Activated naive CD4-positive, alpha-beta T cell treated with anti-CD3 and anti-CD28 coated beads, Interleukin-2, amount 10 ng/mL, durations not matched to agents 7 days and 5 days (primary cell): ENCODE data around the gene CFL1.
A peak's percentile ranks its signal among the peaks of the same experiment; 100 is the strongest.
"Not testable (repeated sequence)": the region's sequence is repeated elsewhere in the genome, so short reads cannot be mapped to it uniquely, and the experiment has no call there.

ENCODE experiments used
- CTCF ChIA-PET: fragments of 350-600 bp; sonication (Branson Sonifier 250); formaldehyde crosslinking; loops from one replicate; lab custom pipeline; 2021; ENCODE audit warnings: antibody characterized with exemption; lab: Charles Lee
- DNase-seq: peaks from one replicate; pipeline ENCODE4 v3.0.0-alpha.2; 2020
- H3K27ac Mint-ChIP-seq: one replicate; pipeline ENCODE4 v1.8.0; 2021; ENCODE audit warnings: mild to moderate bottlenecking, moderate library complexity, mixed read lengths
- H3K27me3 Mint-ChIP-seq: one replicate; pipeline ENCODE4 v1.8.0; 2021; ENCODE audit warnings: mild to moderate bottlenecking, mixed read lengths
- H3K36me3 Mint-ChIP-seq: one replicate; pipeline ENCODE4 v1.8.0; 2021; ENCODE audit warnings: mixed read lengths
- H3K4me1 Mint-ChIP-seq: one replicate; pipeline ENCODE4 v1.8.0; 2021; ENCODE audit warnings: mixed read lengths
- H3K4me3 Mint-ChIP-seq: one replicate; pipeline ENCODE4 v1.8.0; 2021; ENCODE audit warnings: mild to moderate bottlenecking, moderate library complexity, mixed read lengths
- H3K9me3 Mint-ChIP-seq: one replicate; pipeline ENCODE4 v1.8.0; 2021; ENCODE audit warnings: mixed read lengths

CFL1 gene

GRCh38 chr11:65854852-65855837, 2.8 kb downstream of the CFL1 start:
- Mint-ChIP-seq H3K4me3 (peak overlapping the region; percentile 88), H3K9me3 (peaks cover 6% of the 10 kb centered on the region), H3K27me3 (no peaks in the 10 kb centered on the region), H3K4me1 (peaks cover 47% of the 10 kb centered on the region), H3K27ac (peak overlapping the region; percentile 88), H3K36me3 (peaks cover 53% of the 10 kb centered on the region)
- CTCF ChIA-PET, result no interaction called here
- DNase-seq, result no peak

- peaks cover 57% of the 10 kb centered on the region for H3K36me3 Mint-ChIP-seq
- peak overlapping the region; percentile 13 for H3K4me3 Mint-ChIP-seq
- no peak overlapping the region for H3K27ac Mint-ChIP-seq
- no peak for DNase-seq
- peaks cover 6% of the 10 kb centered on the region for H3K9me3 Mint-ChIP-seq
- no peaks in the 10 kb centered on the region for H3K27me3 Mint-ChIP-seq
- peaks cover 45% of the 10 kb centered on the region for H3K4me1 Mint-ChIP-seq
- CTCF ChIA-PET, result interaction anchor here (2.0 kb wide), 1 partner anchor 74 kb away, joined by 5 read pairs; the partner anchor contains the start of gene AP5B1
These were observed 3.8 kb downstream of the CFL1 start for GRCh38 chr11:65854161-65854592.

- H3K27me3 Mint-ChIP-seq, result no peaks in the 10 kb centered on the region
- H3K4me1 Mint-ChIP-seq, result peaks cover 42% of the 10 kb centered on the region
- peak overlapping the region; percentile 80 for H3K27ac Mint-ChIP-seq
- no peak overlapping the region for H3K4me3 Mint-ChIP-seq
- H3K9me3 Mint-ChIP-seq, result peaks cover 6% of the 10 kb centered on the region
- DNase-seq, result no peak
- CTCF ChIA-PET, result interaction anchor here (1.7 to 2.0 kb wide), 2 partner anchors 11 to 73 kb away, joined by 5 read pairs; partner anchors contain the start of gene AP5B1
- H3K36me3 Mint-ChIP-seq, result peaks cover 57% of the 10 kb centered on the region
These were observed 4.6 kb downstream of the CFL1 start for GRCh38 chr11:65853246-65853979.

- no peak overlapping the region for H3K4me3 Mint-ChIP-seq
- peaks cover 39% of the 10 kb centered on the region for H3K4me1 Mint-ChIP-seq
- DNase-seq, result no peak
- CTCF ChIA-PET, result interaction anchor here (0.7 to 2.0 kb wide), 6 partner anchors 9 to 72 kb away, joined by 3 to 5 read pairs (median 4); partner anchors contain the start of gene AP5B1
- H3K9me3 Mint-ChIP-seq, result peaks cover 6% of the 10 kb centered on the region
- no peak overlapping the region for H3K27ac Mint-ChIP-seq
- H3K27me3 Mint-ChIP-seq, result peaks cover 6% of the 10 kb centered on the region
- peaks cover 57% of the 10 kb centered on the region for H3K36me3 Mint-ChIP-seq
These were observed 5.3 kb downstream of the CFL1 start for GRCh38 chr11:65852508-65853245.

GRCh38 chr11:65851811-65852507, 6.0 kb downstream of the CFL1 start:
- peak overlapping the region; percentile 51 for H3K27ac Mint-ChIP-seq
- H3K27me3 Mint-ChIP-seq, result peaks cover 8% of the 10 kb centered on the region
- H3K36me3 Mint-ChIP-seq, result peaks cover 57% of the 10 kb centered on the region
- peaks cover 39% of the 10 kb centered on the region for H3K4me1 Mint-ChIP-seq
- CTCF ChIA-PET, result interaction anchor here (0.6 to 1.7 kb wide), 12 partner anchors 8 to 178 kb away, joined by 3 to 5 read pairs (median 3); partner anchors contain the start of gene MUS81
- no peak for DNase-seq
- H3K4me3 Mint-ChIP-seq, result no peak overlapping the region
- peaks cover 6% of the 10 kb centered on the region for H3K9me3 Mint-ChIP-seq

DNA sequence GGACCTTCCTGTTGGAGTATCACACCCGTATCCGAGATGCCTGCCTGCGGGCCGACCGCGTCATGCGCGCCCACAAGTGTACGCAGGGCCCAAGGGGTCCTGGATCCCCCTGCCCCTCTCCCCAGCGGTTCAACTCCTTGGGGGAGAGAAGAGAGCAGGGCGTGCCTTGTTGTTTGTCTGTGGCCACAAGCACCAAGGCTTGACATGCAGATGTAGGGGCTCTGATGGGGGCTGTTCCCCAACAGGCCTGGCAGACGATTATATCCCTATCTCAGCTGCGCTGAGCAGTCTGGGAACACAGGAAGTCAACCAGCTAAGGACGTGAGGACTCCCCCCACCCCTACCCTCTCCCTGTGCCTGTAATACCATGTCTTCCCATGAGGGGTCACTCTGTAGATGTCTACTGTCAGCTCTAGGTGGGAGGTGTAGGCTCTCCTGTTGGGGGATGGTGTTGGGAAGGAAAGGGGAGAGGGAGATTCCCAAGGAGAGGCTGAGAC, 6.8 kb downstream of the CFL1 start:
- Mint-ChIP-seq H3K4me1 (peaks cover 31% of the 10 kb centered on the region), H3K36me3 (peaks cover 48% of the 10 kb centered on the region), H3K27ac (peak overlapping the region; percentile 56), H3K27me3 (peaks cover 13% of the 10 kb centered on the region), H3K9me3 (peaks cover 6% of the 10 kb centered on the region), H3K4me3 (no peak overlapping the region)
- no peak for DNase-seq
- CTCF ChIA-PET, result interaction anchor here (0.6 to 1.6 kb wide), 9 partner anchors 8 to 179 kb away, joined by 3 to 5 read pairs (median 3); partner anchors contain the start of gene MUS81

GRCh38 chr11:65850217-65851082, 7.5 kb downstream of the CFL1 start:
- CTCF ChIA-PET, result interaction anchor here (0.7 to 1.6 kb wide), 7 partner anchors 11 to 172 kb away, joined by 3 to 4 read pairs (median 3); no protein-coding TSS in a partner anchor
- no peak overlapping the region for H3K4me3 Mint-ChIP-seq
- H3K4me1 Mint-ChIP-seq, result peaks cover 25% of the 10 kb centered on the region
- peak overlapping the region; percentile 24 for H3K27ac Mint-ChIP-seq
- H3K36me3 Mint-ChIP-seq, result peaks cover 41% of the 10 kb centered on the region
- H3K27me3 Mint-ChIP-seq, result peaks cover 13% of the 10 kb centered on the region
- DNase-seq, result no peak
- peaks cover 6% of the 10 kb centered on the region for H3K9me3 Mint-ChIP-seq

DNA sequence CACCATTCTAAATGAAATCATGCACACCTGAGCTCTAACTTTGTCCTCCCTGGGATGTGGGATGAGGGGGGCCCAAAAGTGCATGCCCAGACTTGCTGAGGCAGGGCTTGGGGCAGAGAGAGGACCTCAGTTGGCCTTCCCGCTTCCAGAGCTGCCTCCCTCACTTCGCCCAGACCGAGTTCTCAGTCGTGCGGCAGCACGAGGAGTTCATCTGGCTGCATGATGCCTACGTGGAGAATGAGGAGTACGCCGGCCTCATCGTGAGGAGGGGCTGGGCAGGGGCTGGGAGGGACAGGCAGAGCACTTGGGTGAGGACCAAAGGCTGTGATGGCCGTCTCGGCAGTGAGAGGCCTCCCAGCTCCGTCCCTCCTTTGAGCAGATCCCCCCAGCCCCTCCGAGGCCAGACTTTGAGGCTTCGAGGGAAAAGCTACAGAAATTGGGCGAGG, 8.2 kb downstream of the CFL1 start:
- no peak overlapping the region for H3K27ac Mint-ChIP-seq
- no peak for DNase-seq
- CTCF ChIA-PET, result interaction anchor here (0.6 to 1.4 kb wide), 5 partner anchors 10 to 604 kb away, joined by 3 read pairs; no protein-coding TSS in a partner anchor

GRCh38 chr11:65849366-65849765, 8.6 kb downstream of the CFL1 start:
- Mint-ChIP-seq H3K9me3 (peaks cover 6% of the 10 kb centered on the region), H3K27ac (no peak overlapping the region), H3K4me3 (no peak overlapping the region), H3K36me3 (peaks cover 33% of the 10 kb centered on the region), H3K27me3 (peaks cover 13% of the 10 kb centered on the region), H3K4me1 (peaks cover 16% of the 10 kb centered on the region)
- CTCF ChIA-PET, result interaction anchor here (0.6 to 1.4 kb wide), 6 partner anchors 10 to 604 kb away, joined by 3 to 7 read pairs (median 3); no protein-coding TSS in a partner anchor
- DNase-seq, result no peak

More for the DNA sequence above, 8.2 kb downstream of the CFL1 start:
- H3K27me3 Mint-ChIP-seq, result peaks cover 13% of the 10 kb centered on the region
- H3K4me1 Mint-ChIP-seq, result peaks cover 20% of the 10 kb centered on the region
- H3K4me3 Mint-ChIP-seq, result no peak overlapping the region
- H3K9me3 Mint-ChIP-seq, result peaks cover 6% of the 10 kb centered on the region
- H3K36me3 Mint-ChIP-seq, result peaks cover 37% of the 10 kb centered on the region

DNA sequence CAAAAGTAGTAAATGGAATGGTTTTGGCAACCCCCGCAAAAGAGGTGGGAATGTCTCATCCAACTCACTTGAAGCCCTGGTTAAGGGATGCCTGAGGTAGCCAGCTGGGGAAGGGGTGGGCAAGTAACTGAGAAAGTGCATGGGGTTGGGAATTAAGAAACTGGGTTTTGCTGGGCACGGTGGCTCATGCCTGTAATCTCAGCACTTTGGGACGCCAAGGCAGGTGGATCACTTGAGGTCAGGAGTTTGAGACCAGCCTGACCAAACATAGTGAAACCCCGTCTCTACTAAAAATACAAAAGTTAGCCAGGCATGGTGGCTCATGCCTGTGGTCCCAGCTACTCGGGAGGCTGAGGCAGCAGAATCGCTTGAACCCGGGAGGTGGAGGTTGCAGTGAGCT, 9.3 kb downstream of the CFL1 start:
- CTCF ChIA-PET, result interaction anchor here (1.3 to 1.4 kb wide), 2 partner anchors 36 to 174 kb away, joined by 3 to 7 read pairs; no protein-coding TSS in a partner anchor
- not testable (repeated sequence) for H3K4me3 Mint-ChIP-seq, H3K4me1 Mint-ChIP-seq, DNase-seq, H3K9me3 Mint-ChIP-seq, H3K27ac Mint-ChIP-seq
- H3K27me3 Mint-ChIP-seq, result peaks cover 13% of the 10 kb centered on the region
- H3K36me3 Mint-ChIP-seq, result peaks cover 26% of the 10 kb centered on the region

- CTCF ChIA-PET, result interaction anchor here (0.7 kb wide), 1 partner anchor 1114 kb away, joined by 3 read pairs; no protein-coding TSS in a partner anchor
- Mint-ChIP-seq H3K36me3 (peaks cover 20% of the 10 kb centered on the region), H3K4me1 (peaks cover 3% of the 10 kb centered on the region), H3K4me3 (no peak overlapping the region), H3K9me3 (peaks cover 6% of the 10 kb centered on the region), H3K27me3 (peaks cover 13% of the 10 kb centered on the region), H3K27ac (no peak overlapping the region)
- no peak for DNase-seq
These were observed 10.2 kb downstream of the CFL1 start for GRCh38 chr11:65847746-65848145.
